NCI-H226 (cell line): ENCODE data around the gene SBF1.

Experiments used
- DNase-seq: peaks from one replicate; pipeline ENCODE4 v3.0.0-alpha.2; 2015

Gene SBF1

GRCh38 chr22:50485221-50486131, 10.6 kb upstream of the SBF1 start:
- no peak for DNase-seq

- DNase-seq: no peak
These were observed 9.4 kb upstream of the SBF1 start for GRCh38 chr22:50483977-50484853.

- no peak for DNase-seq
These were observed 8.7 kb upstream of the SBF1 start for GRCh38 chr22:50483556-50483955.

GRCh38 chr22:50483106-50483505, 8.3 kb upstream of the SBF1 start:
- no peak for DNase-seq

DNA sequence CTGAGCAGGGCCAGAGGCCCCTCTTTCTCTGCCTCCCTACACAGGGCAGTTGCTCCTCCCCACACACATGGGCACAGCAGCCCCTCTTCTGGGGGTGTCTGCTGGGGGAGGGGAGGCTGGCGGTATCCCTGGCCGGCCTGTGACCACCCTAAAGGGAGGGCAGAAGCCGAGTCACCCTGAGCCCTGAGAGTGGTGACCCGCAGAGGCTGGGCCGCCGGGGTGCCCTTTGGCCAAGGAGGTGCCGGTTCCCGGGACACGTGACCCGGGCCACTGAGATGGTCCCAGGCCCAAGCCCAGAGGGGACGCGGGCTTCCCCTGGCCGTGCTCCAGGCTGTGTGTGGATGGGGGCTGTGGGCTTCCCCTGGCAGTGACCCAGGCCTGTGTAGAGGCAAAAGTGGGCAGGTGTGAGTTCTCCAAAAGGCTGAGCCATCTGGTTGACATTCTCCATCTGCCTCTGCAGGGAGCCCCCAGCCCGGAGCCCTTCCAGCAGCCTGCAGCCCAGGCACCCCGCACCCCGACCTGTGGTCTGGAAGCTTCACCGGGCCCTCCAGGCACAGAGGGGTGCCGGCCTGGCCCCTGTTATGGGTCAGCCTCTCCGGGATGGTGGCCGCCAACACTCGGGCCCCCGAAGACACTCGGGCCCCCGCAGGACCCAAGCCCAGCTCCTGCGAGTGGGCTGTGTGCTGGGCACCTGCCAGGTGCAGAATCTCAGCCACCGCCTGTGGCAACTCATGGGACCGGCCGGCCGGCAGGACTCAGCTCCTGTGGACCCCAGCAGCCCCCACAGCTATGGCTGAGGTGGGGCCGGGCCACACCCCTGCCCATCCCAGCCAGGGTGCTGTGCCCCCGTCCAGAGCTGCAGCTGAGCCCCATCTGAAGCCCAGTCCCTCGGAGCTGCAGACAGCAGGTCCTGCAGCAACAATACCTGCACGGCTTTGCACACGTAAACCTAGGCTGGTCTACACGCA, 7.6 kb upstream of the SBF1 start:
- DNase-seq: no peak

- no peak for DNase-seq
These were observed 6.7 kb upstream of the SBF1 start, which contains the start of gene ADM2 for GRCh38 chr22:50481440-50482106. Gene ADM2, plus strand, starts transcription at chr22:50481543. Its CDS starts 305 bp downstream, at chr22:50481848.

GRCh38 chr22:50481045-50481439, 6.2 kb upstream of the SBF1 start:
- no peak for DNase-seq

GRCh38 chr22:50479721-50480120, 4.9 kb upstream of the SBF1 start:
- no peak for DNase-seq

DNA sequence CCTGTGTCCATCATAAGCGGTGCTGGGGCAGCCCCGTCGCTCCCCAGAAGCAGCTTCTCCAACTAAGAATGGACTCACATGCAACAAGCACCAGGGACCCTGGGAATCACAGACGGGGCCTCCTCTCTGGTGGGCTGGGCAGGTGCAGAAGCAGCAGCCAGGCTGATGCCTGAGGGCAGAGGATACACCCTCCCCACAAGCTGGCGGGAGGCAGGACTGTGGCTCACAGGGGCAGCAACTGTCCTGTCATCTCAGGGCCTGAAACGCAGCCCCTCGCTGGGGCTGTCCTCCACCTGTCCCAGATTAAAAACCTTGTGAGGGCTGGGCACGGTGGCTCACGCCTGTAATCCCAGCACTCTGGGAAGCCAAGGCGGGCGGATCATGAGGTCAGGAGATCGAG, 3.1 kb upstream of the SBF1 start:
- no peak for DNase-seq

- no peak for DNase-seq
These were observed 2.0 kb upstream of the SBF1 start for GRCh38 chr22:50476868-50477267.

DNA sequence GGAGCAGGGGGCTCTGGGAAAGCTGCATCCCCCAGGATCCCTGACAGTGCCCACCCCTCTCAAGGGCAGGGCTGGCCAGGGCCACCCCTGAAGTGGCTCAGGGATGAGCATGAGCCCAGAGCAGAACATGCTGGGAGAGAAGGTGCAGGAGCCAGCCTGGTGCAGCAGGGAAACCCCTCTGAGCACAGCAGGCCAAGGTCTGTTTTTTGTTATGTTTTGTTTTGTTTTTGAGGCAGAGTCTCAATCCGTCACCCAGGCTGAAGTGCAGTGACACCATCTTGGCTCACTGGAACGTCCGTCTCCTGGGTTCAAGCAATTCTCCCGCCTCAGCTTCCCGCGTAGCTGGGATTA, 792 bp upstream of the SBF1 start:
- DNase-seq: no peak

GRCh38 chr22:50473855-50474671, 772 bp downstream of the SBF1 start:
- no peak for DNase-seq

- DNase-seq: no peak
These were observed 1.7 kb downstream of the SBF1 start for GRCh38 chr22:50473088-50473487.

DNA sequence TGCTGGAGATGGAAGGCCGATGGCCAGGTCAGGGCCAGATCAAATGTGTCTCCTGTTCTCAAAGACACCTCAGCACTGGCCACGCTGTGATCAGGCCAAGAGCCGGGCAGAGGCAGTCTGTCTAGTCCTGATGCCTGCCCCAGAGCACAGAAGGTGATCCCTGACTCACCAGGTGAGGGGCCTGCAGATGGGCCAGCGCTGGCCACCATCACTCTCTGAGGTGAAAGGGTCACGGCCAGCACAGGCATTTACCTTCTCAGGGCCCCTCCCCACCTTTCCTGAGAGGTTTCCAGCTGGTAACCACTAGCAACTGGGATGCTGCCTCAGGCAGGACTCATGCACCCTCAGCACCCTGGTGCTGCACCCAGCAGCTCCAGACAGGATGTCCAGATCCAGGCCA, 2.9 kb downstream of the SBF1 start:
- DNase-seq: no peak

GRCh38 chr22:50471197-50471847, 3.5 kb downstream of the SBF1 start:
- no peak for DNase-seq

DNA sequence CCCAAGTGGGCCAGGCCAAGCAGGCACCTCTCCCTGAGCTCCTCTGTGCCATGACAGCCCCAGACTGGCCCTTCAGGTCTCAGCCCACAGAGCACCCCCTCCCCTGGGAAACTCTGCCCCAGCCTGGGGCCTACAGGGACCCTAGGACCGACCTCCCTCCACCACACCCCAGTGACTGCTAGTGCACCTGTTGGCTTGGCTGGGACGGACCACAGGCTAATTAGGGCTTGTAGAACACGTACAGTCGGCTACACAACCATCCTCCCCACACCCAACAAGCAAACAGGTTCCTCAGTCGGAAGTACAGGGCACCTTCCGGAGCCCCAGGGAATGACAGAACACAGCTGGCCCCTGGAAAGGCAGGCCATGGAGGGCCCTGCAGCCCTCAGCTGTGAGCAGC, 4.3 kb downstream of the SBF1 start:
- no peak for DNase-seq

GRCh38 chr22:50469377-50470305, 5.2 kb downstream of the SBF1 start:
- peak; percentile 65 for DNase-seq

- DNase-seq: no peak
These were observed 6.2 kb downstream of the SBF1 start for GRCh38 chr22:50468626-50469025.

GRCh38 chr22:50467773-50468440, 6.9 kb downstream of the SBF1 start:
- no peak for DNase-seq
